WERI-Rb-1 (cell line): ENCODE measurements around the gene GAR1.

Experiments used
- DNase-seq: peaks from one replicate; pipeline ENCODE4 v3.0.0-alpha.2; 2020
- H3K27ac ChIP-seq: fragments of 250-450 bp; sonication (Bioruptor Pico); 2 replicates; pipeline ENCODE4 v1.5.1; 2020; ENCODE audit warnings: mild to moderate bottlenecking, moderate library complexity
- H3K27me3 ChIP-seq: fragments of 250-450 bp; sonication (Bioruptor Pico); 2 replicates; pipeline ENCODE4 v1.5.1; 2021; ENCODE audit warnings: mild to moderate bottlenecking, low read depth, moderate library complexity; ENCODE audit not compliant: insufficient read depth, severe bottlenecking
- H3K36me3 ChIP-seq: fragments of 250-450 bp; sonication (Bioruptor Pico); 2 replicates; pipeline ENCODE4 v1.5.1; 2020; ENCODE audit warnings: mild to moderate bottlenecking, moderate library complexity
- H3K4me3 ChIP-seq: 2 replicates; pipeline ENCODE4 v1.5.1; 2011; ENCODE audit warnings: low read depth, mild to moderate bottlenecking, control low read depth, low read length
- H3K9me3 ChIP-seq: fragments of 250-450 bp; sonication (Bioruptor Pico); 2 replicates; pipeline ENCODE4 v1.5.1; 2021; ENCODE audit warnings: mild to moderate bottlenecking, moderate library complexity; ENCODE audit not compliant: severe bottlenecking
- CTCF ChIP-seq: IDR thresholded peaks from 2 replicates; pipeline ENCODE4 v1.5.1; 2011; ENCODE audit warnings: low read depth, mild to moderate bottlenecking, control low read depth, inconsistent platforms, low read length

GAR1 gene

GRCh38 chr4:109811707-109812106 is 3.9 kb upstream of the GAR1 start:
- no peaks in the 10 kb centered on the region for H3K9me3 ChIP-seq
- H3K27me3 ChIP-seq: no peaks in the 10 kb centered on the region
- TF ChIP-seq CTCF: no peak
- no peak overlapping the region for H3K27ac ChIP-seq
- peaks cover under 1% of the 10 kb centered on the region; the same call in 1 of the 2 replicates for H3K36me3 ChIP-seq
- no peak for DNase-seq
- H3K4me3 ChIP-seq: no peak overlapping the region

- Histone ChIP-seq H3K27me3 (no peaks in the 10 kb centered on the region), H3K27ac (peak overlapping the region; percentile 73), H3K36me3 (peaks cover 39% of the 10 kb centered on the region), H3K9me3 (no peaks in the 10 kb centered on the region), H3K4me3 (peak overlapping the region; percentile 87)
- peak; percentile 25 for DNase-seq
- no peak for TF ChIP-seq CTCF
Observed at GRCh38 chr4:109816082-109816442, 500 bp downstream of the GAR1 start.

GRCh38 chr4:109816894-109817293 is 1.3 kb downstream of the GAR1 start:
- no peak overlapping the region for H3K27ac ChIP-seq
- H3K36me3 ChIP-seq: peaks cover 46% of the 10 kb centered on the region
- H3K4me3 ChIP-seq: no peak overlapping the region

GRCh38 chr4:109818268-109818667 is 2.7 kb downstream of the GAR1 start:
- no peak for DNase-seq
- no peak overlapping the region for H3K27ac ChIP-seq
- TF ChIP-seq CTCF: no peak
- H3K9me3 ChIP-seq: no peaks in the 10 kb centered on the region
- no peaks in the 10 kb centered on the region for H3K27me3 ChIP-seq
- H3K36me3 ChIP-seq: peaks cover 57% of the 10 kb centered on the region
- no peak overlapping the region for H3K4me3 ChIP-seq

More at GRCh38 chr4:109816894-109817293, 1.3 kb downstream of the GAR1 start:
- Histone ChIP-seq H3K9me3 (no peaks in the 10 kb centered on the region), H3K27me3 (no peaks in the 10 kb centered on the region)
- no peak for DNase-seq
- no peak for TF ChIP-seq CTCF

GRCh38 chr4:109820563-109820962 is 5.0 kb downstream of the GAR1 start:
- no peak for TF ChIP-seq CTCF
- H3K27ac ChIP-seq: no peak overlapping the region
- DNase-seq: no peak
- no peaks in the 10 kb centered on the region for H3K27me3 ChIP-seq
- H3K9me3 ChIP-seq: no peaks in the 10 kb centered on the region
- peaks cover 80% of the 10 kb centered on the region for H3K36me3 ChIP-seq
- no peak overlapping the region for H3K4me3 ChIP-seq

GRCh38 chr4:109821185-109821584 is 5.6 kb downstream of the GAR1 start:
- H3K27me3 ChIP-seq: no peaks in the 10 kb centered on the region
- no peaks in the 10 kb centered on the region for H3K9me3 ChIP-seq
- peaks cover 85% of the 10 kb centered on the region for H3K36me3 ChIP-seq
- no peak overlapping the region for H3K27ac ChIP-seq
- no peak for TF ChIP-seq CTCF
- H3K4me3 ChIP-seq: no peak overlapping the region
- DNase-seq: no peak
